C4-2B (cell line): ENCODE data around the gene ALDH1L1.

Source experiments
- CTCF ChIP-seq: fragments of 450-650 bp; conservative IDR thresholded peaks from 2 replicates; pipeline ENCODE4 v1.5.1; 2017; ENCODE audit warnings: mild to moderate bottlenecking
- ZFX ChIP-seq: fragments of 450-650 bp; IDR thresholded peaks from 2 replicates; pipeline ENCODE4 v1.6.1; 2017

DNA sequence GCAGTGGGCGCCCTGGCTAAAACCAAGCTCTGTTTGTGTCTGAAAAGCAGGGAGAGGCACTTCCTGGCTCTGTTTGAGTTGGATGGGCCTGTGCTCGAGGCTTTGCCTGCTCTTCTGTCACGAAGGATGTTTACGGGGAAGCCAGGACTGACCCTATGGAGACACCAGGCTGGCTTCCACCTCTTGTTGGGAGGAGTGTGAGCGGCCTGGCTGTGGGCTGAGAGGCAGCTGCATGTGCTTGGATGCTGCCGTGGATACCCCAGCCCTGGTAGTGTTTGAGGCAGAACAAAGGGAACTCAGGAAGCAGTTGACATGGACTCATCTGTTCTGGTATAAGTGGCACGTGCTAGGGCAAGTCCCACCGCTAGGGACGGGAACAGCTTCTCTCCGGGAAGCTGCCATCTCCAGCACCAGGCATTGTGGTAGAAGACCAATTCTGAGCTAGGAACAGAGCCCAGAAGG, 78.8 kb downstream of the ALDH1L1 start:
- TF ChIP-seq CTCF (no peak), ZFX (no peak)
